Rectal smooth muscle tissue (tissue), 1 donor: ENCODE results near the gene NFX1.
"Not testable (repeated sequence)": the region's sequence is repeated elsewhere in the genome, so short reads cannot be mapped to it uniquely, and the experiment has no call there.

ENCODE experiments used
- H3K27ac ChIP-seq: one replicate; pipeline ENCODE4 v1.7.0; 2013; ENCODE audit warnings: low read depth, low read length, inconsistent platforms
- H3K27me3 ChIP-seq: one replicate; pipeline ENCODE4 v1.7.0; 2013; ENCODE audit warnings: low read length; ENCODE audit not compliant: control insufficient read depth, insufficient read depth
- H3K36me3 ChIP-seq: one replicate; pipeline ENCODE4 v1.7.0; 2013; ENCODE audit warnings: low read length; ENCODE audit not compliant: control insufficient read depth, insufficient read depth
- H3K4me1 ChIP-seq: one replicate; pipeline ENCODE4 v1.7.0; 2013; ENCODE audit warnings: low read length; ENCODE audit not compliant: control insufficient read depth, insufficient read depth
- H3K4me3 ChIP-seq: one replicate; pipeline ENCODE4 v1.7.0; 2013; ENCODE audit warnings: low read length
- H3K9ac ChIP-seq: one replicate; pipeline ENCODE4 v1.7.0; 2013; ENCODE audit warnings: low read length

Gene NFX1

DNA sequence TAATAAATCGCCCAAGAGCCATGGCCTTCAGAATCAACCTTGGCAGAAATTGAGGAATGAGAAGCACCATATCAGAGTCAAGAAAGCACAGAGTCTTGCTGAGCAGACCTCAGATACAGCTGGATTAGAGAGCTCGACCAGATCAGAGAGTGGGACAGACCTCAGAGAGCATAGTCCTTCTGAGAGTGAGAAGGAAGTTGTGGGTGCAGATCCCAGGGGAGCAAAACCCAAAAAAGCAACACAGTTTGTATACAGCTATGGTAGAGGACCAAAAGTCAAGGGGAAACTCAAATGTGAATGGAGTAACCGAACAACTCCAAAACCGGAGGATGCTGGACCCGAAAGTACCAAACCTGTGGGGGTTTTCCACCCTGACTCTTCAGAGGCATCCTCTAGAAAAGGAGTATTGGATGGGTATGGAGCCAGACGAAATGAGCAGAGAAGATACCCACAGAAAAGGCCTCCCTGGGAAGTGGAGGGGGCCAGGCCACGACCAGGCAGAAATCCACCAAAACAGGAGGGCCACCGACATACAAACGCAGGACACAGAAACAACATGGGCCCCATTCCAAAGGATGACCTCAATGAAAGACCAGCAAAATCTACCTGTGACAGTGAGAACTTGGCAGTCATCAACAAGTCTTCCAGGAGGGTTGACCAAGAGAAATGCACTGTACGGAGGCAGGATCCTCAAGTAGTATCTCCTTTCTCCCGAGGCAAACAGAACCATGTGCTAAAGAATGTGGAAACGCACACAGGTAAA is 4.5 kb downstream of the NFX1 start:
- Histone ChIP-seq H3K4me1 (peaks cover 21% of the 10 kb centered on the region), H3K36me3 (peaks cover 23% of the 10 kb centered on the region), H3K9ac (no peak overlapping the region), H3K4me3 (no peak overlapping the region), H3K27ac (no peak overlapping the region), H3K27me3 (no peaks in the 10 kb centered on the region)

DNA sequence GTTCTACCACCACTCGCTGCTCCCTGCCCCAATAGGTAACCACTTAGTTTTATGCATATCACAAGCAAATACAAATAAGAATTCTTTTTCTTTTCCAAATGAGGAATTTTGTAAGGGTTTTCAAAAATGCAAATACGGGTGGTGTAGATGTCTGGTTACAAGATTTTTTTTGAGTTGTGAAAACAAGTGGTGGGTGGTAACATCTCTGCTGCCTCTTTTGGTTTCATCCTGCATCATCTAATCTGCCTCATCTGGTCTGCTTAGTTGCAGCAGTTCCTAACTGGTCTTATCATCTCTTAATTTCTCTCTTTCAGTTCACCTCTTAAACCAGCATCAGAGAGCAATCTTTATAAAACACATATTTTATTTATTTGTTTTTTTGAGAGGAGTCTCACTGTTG is 5.3 kb downstream of the NFX1 start:
- Histone ChIP-seq H3K36me3 (peaks cover 23% of the 10 kb centered on the region), H3K27ac (no peak overlapping the region), H3K4me3 (no peak overlapping the region), H3K4me1 (peaks cover 21% of the 10 kb centered on the region), H3K27me3 (no peaks in the 10 kb centered on the region), H3K9ac (no peak overlapping the region)

DNA sequence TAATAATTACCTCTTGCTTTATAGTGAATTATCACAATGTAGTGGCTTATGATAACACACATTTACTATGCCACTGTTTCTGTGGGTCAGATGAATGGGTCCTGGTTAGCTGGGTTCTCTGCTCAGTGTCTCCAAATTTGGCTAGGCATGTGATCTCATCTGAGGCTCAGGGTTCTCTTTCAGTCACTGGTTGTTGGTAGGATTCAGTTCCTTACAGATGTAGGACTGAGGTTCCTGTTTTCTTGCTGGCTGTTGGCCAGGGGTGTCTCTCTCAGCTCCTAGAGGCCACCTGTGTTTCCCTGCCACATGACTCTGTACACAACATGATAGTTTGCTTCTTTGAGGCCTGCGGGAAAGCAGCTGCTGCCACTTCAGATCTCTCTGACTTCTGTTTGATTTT is 7.1 kb downstream of the NFX1 start:
- Histone ChIP-seq H3K27ac (no peak overlapping the region), H3K36me3 (peaks cover 25% of the 10 kb centered on the region), H3K4me1 (peaks cover 13% of the 10 kb centered on the region), H3K9ac (no peak overlapping the region), H3K27me3 (no peaks in the 10 kb centered on the region), H3K4me3 (peak overlapping the region; percentile 23)

DNA sequence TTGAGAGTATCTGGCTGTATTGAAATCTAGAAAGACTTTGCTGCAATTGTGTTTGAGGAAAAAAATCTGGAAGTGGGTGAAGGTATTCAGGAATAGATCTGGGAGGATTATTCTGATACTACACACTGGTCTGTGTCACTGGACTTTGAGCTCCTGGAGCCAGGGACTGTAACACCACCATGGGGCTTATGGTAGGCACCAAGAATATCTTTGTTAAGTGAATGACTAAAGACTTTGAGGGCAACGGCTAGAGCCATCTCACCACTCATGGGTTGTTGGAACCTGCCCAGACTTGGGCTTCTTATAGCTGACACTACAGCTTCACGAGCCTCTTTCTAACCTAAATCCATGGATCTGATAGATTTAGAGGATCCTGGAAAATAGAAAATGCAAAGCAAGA is 10.2 kb downstream of the NFX1 start:
- Histone ChIP-seq H3K4me3 (no peak overlapping the region), H3K27ac (no peak overlapping the region), H3K4me1 (peaks cover 13% of the 10 kb centered on the region), H3K9ac (no peak overlapping the region), H3K27me3 (no peaks in the 10 kb centered on the region), H3K36me3 (peaks cover 42% of the 10 kb centered on the region)

DNA sequence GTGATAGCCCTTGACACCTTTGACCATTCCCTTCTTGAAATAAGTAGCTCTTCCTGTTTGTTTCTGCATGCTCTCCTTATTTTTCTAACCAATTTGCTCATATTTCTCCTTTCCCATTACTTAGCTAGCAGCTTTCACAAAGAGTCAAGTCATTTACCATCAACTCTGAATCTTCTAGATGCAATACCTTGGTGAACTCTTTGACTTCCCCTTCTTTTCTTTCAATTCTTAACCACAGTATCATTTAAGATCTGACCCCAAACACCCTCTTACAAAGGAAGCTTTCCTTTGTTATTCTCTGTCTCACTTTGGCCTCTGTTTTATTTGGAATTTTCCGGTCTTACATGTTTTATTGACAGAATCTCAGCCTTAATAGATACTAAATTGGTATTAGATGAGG is 14.0 kb downstream of the NFX1 start:
- H3K27ac ChIP-seq, result no peak overlapping the region
- H3K4me3 ChIP-seq, result no peak overlapping the region
- H3K4me1 ChIP-seq, result no peaks in the 10 kb centered on the region
- H3K36me3 ChIP-seq, result peaks cover 52% of the 10 kb centered on the region
- no peak overlapping the region for H3K9ac ChIP-seq
- no peaks in the 10 kb centered on the region for H3K27me3 ChIP-seq

DNA sequence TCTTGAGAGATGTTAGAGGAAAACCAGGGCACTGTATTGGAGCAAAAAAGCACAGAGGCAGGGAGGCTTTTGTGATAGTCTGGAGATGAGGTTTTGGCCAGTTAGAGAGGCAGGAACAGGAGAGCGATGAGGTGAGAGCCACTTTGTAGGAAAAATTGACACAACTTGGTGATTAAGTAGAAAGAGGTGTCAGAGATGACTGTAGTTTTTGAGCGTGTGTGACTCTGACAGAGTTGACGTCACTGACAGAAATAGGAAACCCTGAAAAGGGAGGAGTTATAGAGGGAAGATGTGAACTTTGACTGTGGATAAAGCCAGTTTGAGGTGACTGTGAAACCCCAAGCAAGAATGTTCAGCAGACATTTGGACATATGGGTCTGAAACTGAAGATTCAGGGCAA is 15.7 kb downstream of the NFX1 start:
- H3K4me1 ChIP-seq, result no peaks in the 10 kb centered on the region
- H3K4me3 ChIP-seq, result no peak overlapping the region
- H3K9ac ChIP-seq, result no peak overlapping the region
- H3K27ac ChIP-seq, result no peak overlapping the region
- H3K27me3 ChIP-seq, result no peaks in the 10 kb centered on the region
- peaks cover 56% of the 10 kb centered on the region for H3K36me3 ChIP-seq

DNA sequence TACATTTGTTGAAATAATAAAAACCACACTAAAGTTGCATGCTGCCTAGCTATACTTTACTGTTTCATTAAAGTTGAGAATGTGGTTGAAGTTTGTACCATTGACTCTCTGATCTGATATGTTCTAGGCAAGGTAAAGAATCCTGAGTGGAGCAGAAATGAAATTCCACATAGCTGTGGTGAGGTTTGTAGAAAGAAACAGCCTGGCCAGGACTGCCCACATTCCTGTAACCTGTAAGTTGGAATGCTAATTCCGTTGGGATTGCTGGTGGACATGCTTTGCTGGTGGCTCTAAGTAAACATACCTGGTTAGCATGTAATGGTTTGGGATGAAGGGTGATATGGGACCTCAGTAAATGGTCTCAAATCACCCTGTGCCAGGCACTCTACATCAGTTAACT is 16.8 kb downstream of the NFX1 start:
- H3K9ac ChIP-seq, result no peak overlapping the region
- H3K4me1 ChIP-seq, result no peaks in the 10 kb centered on the region
- H3K36me3 ChIP-seq, result peaks cover 61% of the 10 kb centered on the region
- H3K27ac ChIP-seq, result no peak overlapping the region
- no peaks in the 10 kb centered on the region for H3K27me3 ChIP-seq
- H3K4me3 ChIP-seq, result no peak overlapping the region

DNA sequence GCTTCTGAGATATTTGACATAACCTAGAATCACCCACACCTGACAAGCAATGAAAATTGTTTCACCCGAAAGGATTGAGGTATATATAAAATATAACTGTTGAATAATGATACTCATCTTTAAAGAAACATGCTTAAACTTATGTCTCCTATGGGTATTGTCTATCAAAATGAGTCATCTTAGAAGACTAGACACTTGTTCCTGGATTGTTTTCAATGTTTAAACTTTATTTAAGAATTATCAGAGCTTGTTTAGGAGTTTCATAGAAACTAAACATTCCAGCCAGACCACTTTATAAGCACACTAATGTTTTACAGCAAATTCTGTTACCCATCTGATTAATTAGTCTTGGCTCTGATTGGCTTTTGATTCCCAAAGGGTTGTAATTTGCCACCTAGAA is 19.6 kb downstream of the NFX1 start:
- H3K4me1 ChIP-seq, result no peaks in the 10 kb centered on the region
- H3K9ac ChIP-seq, result no peak overlapping the region
- no peak overlapping the region for H3K27ac ChIP-seq
- H3K4me3 ChIP-seq, result no peak overlapping the region
- no peaks in the 10 kb centered on the region for H3K27me3 ChIP-seq
- peaks cover 54% of the 10 kb centered on the region for H3K36me3 ChIP-seq

DNA sequence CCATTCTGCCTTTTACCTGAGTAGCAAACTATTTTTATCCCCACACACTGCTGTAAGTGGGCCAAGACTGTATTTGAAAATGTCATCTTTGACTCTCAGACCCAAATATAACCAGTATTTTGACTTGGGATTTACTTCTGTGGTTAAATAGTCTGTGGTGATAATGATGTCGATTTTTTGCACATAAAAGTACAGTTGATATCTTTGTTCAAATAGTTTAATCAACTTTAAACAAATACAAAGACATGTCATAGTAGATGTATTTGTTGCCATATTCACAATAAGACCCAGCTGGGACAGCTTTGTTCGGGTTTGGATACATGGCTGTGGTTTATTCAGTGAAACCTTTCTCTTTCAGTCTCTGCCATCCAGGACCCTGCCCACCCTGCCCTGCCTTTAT is 20.4 kb downstream of the NFX1 start:
- Histone ChIP-seq H3K4me3 (no peak overlapping the region), H3K9ac (no peak overlapping the region), H3K27me3 (no peaks in the 10 kb centered on the region)

DNA sequence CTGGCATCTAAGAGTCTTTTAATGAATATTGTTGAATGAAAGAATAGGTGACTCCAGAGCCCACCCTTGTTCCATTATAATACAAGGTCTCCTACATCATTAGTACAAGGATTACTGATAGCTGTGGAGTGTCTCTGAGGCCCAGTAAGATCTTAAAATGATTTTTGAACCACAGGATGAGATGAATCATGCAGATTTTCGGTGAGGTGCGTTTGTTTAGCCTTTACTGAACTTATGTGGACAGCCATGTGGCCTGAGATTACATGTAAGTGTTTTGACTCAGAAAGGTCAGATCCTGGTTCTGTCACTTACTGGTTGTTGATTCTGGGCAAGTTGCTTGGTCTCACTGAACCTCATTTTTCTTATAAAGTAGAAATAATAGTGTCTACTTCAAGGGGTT is 21.6 kb downstream of the NFX1 start:
- Histone ChIP-seq H3K4me1 (no peaks in the 10 kb centered on the region), H3K36me3 (peaks cover 45% of the 10 kb centered on the region), H3K9ac (no peak overlapping the region), H3K27me3 (no peaks in the 10 kb centered on the region), H3K4me3 (no peak overlapping the region), H3K27ac (no peak overlapping the region)

More for the DNA sequence above, 20.4 kb downstream of the NFX1 start:
- H3K27ac ChIP-seq, result no peak overlapping the region
- H3K36me3 ChIP-seq, result peaks cover 46% of the 10 kb centered on the region
- no peaks in the 10 kb centered on the region for H3K4me1 ChIP-seq

DNA sequence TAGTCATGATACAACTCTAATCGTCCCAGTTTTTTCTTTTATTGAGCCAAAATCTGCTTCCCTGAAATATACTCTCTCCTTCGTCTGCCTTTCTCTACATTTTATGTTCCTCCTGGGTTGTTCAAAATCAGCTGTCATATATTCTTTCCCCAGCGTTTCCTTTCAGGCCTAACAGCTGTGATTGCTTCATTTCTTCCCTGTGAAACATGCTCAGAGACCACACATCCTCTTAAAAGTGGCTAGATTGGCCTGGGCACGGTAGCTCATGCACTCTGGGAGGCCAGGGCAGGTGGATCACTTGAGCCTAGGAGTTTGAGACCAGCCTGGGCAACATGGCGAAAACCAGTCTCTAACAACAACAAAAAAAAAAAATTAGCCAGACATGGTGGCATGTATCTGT is 25.1 kb downstream of the NFX1 start:
- H3K27ac ChIP-seq, result no peak overlapping the region
- H3K4me3 ChIP-seq, result no peak overlapping the region
- no peaks in the 10 kb centered on the region for H3K27me3 ChIP-seq
- H3K4me1 ChIP-seq, result peaks cover 2% of the 10 kb centered on the region
- no peak overlapping the region for H3K9ac ChIP-seq
- peaks cover 45% of the 10 kb centered on the region for H3K36me3 ChIP-seq

DNA sequence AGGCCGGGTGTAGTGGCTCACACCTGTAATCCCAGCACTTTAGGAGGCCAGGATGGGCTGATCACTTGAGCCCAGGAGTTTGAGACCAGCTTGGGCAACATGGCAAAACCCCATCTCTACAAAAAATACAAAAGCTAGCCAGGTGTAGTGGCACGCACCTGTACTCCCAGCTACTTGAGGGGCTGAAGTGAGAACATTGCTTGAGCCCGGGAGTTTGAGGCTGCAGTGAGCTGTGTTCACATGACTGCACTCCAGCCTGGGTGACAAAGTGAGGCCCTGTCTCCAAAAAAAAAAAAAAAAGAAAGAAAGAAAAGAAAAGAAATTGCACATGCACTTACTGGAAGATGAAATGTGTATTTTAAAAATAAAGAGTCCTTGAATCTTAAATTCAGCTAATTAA is 26.8 kb downstream of the NFX1 start:
- H3K27me3 ChIP-seq, H3K4me1 ChIP-seq, H3K27ac ChIP-seq, H3K9ac ChIP-seq, H3K4me3 ChIP-seq: not testable (repeated sequence)
- H3K36me3 ChIP-seq, result peaks cover 39% of the 10 kb centered on the region

DNA sequence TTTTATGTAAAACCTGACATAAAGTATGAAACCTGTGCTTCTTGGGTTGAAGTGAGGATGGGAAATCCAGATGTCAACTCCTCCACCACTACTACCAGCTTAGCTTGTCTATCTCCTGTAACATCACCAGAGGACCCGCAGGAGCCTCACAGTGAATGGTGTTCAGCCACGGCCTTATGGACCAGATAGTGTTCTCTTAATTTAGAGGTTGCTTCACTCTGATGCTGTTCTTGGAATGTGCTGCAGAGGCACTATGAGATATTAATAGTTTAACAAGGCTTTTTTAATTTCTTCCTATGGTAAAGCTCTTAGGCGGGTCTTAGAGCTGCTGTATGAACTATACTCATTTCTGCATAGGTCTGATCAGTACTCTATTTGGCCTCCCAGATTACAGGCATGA is 27.9 kb downstream of the NFX1 start:
- Histone ChIP-seq H3K4me3 (no peak overlapping the region), H3K27me3 (no peaks in the 10 kb centered on the region), H3K27ac (no peak overlapping the region), H3K36me3 (peaks cover 39% of the 10 kb centered on the region), H3K4me1 (peaks cover 9% of the 10 kb centered on the region), H3K9ac (no peak overlapping the region)
